ENCODE data around the gene KLHDC7B.

The KLHDC7B gene

DNA sequence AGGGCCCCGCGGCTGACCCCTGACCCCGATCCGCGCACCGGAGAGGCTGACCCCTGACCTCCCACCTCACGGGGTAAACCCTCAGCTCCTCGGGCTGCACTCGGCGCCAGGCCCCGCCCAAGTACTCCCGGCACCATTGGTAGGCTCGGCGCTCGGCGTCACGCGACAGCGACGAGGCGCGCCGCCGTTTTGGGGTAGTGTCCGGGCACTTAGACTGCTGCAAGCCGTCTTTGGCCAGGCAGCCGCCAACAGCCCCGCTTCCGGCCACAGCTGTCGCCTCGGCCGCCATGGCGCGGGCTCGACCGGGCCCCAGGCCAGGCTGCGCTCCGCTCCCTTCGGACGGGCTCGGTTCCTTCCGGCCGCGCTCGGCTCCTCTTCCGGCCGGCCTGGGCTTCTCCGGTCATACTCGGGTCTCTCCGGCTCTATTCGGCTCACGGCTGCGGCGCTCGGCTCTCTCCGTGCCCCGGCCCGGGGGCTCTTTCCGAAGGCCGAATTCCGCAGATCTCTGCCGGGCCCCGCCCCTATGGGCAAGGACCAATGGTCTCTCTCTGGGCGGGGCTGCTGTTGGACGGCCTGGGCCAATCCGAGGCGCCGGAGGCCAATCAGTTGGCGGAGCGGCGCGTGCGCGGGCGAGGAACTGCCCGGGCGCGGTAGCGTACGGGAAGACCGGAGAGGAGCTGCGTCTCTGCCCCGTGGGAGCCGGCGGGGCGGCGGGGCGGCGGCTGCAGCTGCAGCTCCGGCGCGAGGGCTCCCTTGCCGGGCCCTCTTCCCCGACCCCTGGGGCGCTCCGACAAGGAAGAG is 37.0 kb downstream of the KLHDC7B start, which contains the start of gene CHKB:
CHKB (minus strand) TSS at position 357 of the 801 bp plus-strand sequence; CDS start at position 289, 68 bp downstream.
- no peaks in the 10 kb centered on the region for H3K36me3 ChIP-seq (replicated peaks; ENCODE audit: low read depth, low read length)
- no peaks in the 10 kb centered on the region for H3K9me3 ChIP-seq (ENCODE audit: insufficient read depth, low read length)
- H3K9ac ChIP-seq (ENCODE audit: low read length): peak within 1 kb of the TSS; percentile 93
- H3K27ac ChIP-seq (ENCODE audit: low read length): peak within 1 kb of the TSS; percentile 88
- H3K79me2 ChIP-seq (ENCODE audit: low read length): peaks cover 18% of the 10 kb centered on the region
- no peak for TF ChIP-seq EZH2phosphoT487 (IDR thresholded peaks at IDR 0.05; ENCODE audit: low read depth)
- TF ChIP-seq, protein P1, sequence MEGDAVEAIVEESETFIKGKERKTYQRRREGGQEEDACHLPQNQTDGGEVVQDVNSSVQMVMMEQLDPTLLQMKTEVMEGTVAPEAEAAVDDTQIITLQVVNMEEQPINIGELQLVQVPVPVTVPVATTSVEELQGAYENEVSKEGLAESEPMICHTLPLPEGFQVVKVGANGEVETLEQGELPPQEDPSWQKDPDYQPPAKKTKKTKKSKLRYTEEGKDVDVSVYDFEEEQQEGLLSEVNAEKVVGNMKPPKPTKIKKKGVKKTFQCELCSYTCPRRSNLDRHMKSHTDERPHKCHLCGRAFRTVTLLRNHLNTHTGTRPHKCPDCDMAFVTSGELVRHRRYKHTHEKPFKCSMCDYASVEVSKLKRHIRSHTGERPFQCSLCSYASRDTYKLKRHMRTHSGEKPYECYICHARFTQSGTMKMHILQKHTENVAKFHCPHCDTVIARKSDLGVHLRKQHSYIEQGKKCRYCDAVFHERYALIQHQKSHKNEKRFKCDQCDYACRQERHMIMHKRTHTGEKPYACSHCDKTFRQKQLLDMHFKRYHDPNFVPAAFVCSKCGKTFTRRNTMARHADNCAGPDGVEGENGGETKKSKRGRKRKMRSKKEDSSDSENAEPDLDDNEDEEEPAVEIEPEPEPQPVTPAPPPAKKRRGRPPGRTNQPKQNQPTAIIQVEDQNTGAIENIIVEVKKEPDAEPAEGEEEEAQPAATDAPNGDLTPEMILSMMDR (IDR thresholded peaks at IDR 0.05; ENCODE audit: low read depth, low read length): no peak
- H3K4me3 ChIP-seq (ENCODE audit: low read length): peak within 1 kb of the TSS; percentile 91
- H4K20me1 ChIP-seq (ENCODE audit: insufficient read depth, low read length): no peaks in the 10 kb centered on the region
- peaks cover 11% of the 10 kb centered on the region for H3K4me1 ChIP-seq (ENCODE audit: low read length)
- peak within 1 kb of the TSS; percentile 62; the same call in 1 of the 2 replicates for H2AFZ ChIP-seq (ENCODE audit: low read depth, low read length)
- H3K4me2 ChIP-seq (ENCODE audit: low read length): peak within 1 kb of the TSS; percentile 90
- no peaks in the 10 kb centered on the region for H3K27me3 ChIP-seq (ENCODE audit: low read depth, low read length)

DNA sequence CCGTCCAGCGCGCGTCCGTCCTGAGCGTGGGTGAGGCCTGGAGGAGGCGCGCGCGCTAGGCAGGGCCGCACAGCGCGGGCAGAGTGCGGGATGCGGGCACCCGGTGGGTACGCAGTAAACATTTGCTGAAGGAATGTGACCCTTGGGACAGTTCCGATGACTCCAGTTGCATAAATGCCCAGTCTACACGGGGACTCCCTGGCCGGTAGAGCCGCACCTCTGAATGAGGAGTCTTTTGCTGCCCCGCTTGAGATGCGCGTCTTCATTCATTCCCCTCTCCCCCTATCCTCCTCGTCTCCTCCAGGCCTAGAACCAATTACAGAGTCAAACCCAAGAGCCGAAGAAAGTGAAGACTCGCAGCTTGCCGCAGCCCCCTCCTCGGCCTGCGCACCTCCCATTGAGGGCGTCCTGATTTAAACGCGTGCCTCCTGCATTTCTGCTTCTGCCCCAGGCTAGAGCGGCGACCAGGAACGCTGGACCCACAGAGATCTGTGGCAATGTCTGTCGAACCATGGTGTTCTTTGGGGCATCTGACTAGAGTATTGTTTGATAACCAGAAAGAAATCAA is 37.7 kb downstream of the KLHDC7B start:
- no peak overlapping the region for H2AFZ ChIP-seq (ENCODE audit: low read depth, low read length)
- H3K9ac ChIP-seq (ENCODE audit: low read length): peak overlapping the region; percentile 64
- peaks cover 11% of the 10 kb centered on the region for H3K4me1 ChIP-seq (ENCODE audit: low read length)
- no peaks in the 10 kb centered on the region for H4K20me1 ChIP-seq (ENCODE audit: insufficient read depth, low read length)
- TF ChIP-seq EZH2phosphoT487 (IDR thresholded peaks at IDR 0.05; ENCODE audit: low read depth): no peak
- TF ChIP-seq, protein P1 (IDR thresholded peaks at IDR 0.05; ENCODE audit: low read depth, low read length): no peak
- H3K27ac ChIP-seq (ENCODE audit: low read length): no peak overlapping the region
- peak overlapping the region; percentile 90 for H3K4me2 ChIP-seq (ENCODE audit: low read length)
- no peaks in the 10 kb centered on the region for H3K36me3 ChIP-seq (replicated peaks; ENCODE audit: low read depth, low read length)
- H3K9me3 ChIP-seq (ENCODE audit: insufficient read depth, low read length): no peaks in the 10 kb centered on the region
- peak overlapping the region; percentile 91 for H3K4me3 ChIP-seq (ENCODE audit: low read length)
- peaks cover 18% of the 10 kb centered on the region for H3K79me2 ChIP-seq (ENCODE audit: low read length)
- no peaks in the 10 kb centered on the region for H3K27me3 ChIP-seq (ENCODE audit: low read depth, low read length)

DNA sequence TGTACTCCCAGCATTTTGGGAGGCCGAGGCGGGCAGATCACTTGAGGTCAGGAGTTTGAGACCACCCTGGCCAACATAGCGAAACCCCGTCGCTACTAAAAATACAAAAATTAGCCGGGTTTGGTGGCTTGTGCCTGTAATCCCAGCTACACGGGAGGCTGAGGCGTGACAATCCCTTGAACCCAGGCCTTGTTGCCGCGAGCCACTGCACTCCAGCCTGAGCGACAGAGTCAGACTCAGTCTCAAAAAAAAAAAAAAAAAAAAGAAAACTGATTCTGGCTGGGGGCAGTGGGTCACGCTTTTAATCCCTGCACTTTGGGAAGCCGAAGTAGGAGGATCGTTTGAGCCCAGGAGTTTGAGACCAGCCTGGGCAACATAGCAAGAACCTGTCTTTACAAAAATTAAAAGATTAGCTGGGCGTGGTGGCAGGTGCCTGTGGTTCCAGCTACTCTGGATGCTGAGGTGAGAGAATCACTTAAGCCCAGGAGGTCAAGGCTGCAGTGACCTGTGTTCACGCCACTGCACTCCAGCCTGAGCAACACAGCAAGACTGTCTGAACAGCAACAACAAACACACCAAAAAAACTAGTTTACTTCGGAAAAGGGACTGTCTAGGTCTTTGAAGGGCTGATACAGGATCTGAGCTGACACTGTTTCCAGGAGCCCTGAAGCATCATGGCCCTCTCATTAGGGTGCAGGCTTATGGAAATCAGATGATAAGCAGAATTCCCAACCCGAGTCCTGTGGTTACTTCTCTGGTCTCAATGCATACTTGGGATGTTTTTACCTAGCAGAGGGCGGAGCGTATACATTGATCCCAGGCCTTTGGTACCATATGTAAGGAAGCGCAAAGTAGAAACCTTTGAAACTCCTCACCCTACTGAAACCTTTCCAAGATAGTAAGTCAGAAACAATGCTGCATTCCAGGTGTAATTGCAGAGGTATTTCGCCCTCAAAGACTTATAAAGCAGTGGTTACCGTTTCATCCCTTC is 38.7 kb downstream of the KLHDC7B start:
- Histone ChIP-seq H3K9ac (ENCODE audit: low read length) (no peak overlapping the region), H3K4me3 (ENCODE audit: low read length) (no peak overlapping the region)

More for the DNA sequence above, 38.7 kb downstream of the KLHDC7B start:
- Histone ChIP-seq H3K4me1 (ENCODE audit: low read length) (peaks cover 11% of the 10 kb centered on the region), H3K27ac (ENCODE audit: low read length) (no peak overlapping the region), H4K20me1 (ENCODE audit: insufficient read depth, low read length) (no peaks in the 10 kb centered on the region), H3K9me3 (ENCODE audit: insufficient read depth, low read length) (no peaks in the 10 kb centered on the region), H3K36me3 (replicated peaks; ENCODE audit: low read depth, low read length) (no peaks in the 10 kb centered on the region), H3K27me3 (ENCODE audit: low read depth, low read length) (no peaks in the 10 kb centered on the region), H3K79me2 (ENCODE audit: low read length) (peaks cover 18% of the 10 kb centered on the region), H3K4me2 (ENCODE audit: low read length) (peak overlapping the region; percentile 90; the same call in 1 of the 2 replicates), H2AFZ (ENCODE audit: low read depth, low read length) (no peak overlapping the region)
- TF ChIP-seq EZH2phosphoT487 (IDR thresholded peaks at IDR 0.05; ENCODE audit: low read depth): no peak
- TF ChIP-seq, protein P1 (IDR thresholded peaks at IDR 0.05; ENCODE audit: low read depth, low read length): no peak

Data from OCI-LY3 (cell line).